Measurements from ENCODE around the gene DNAJB6.

- no peak for TF ChIP-seq CTCF (IDR thresholded peaks at IDR 0.05)
- no peak for TF ChIP-seq POLR2A (IDR thresholded peaks at IDR 0.05)
Measured at GRCh38 chr7:157439149-157439548, 102.3 kb downstream of the DNAJB6 start.
